ENCODE measurements around the gene SLC9B2.

SLC9B2 gene

GRCh38 chr4:102988429-102989020 is 88.0 kb downstream of the SLC9B2 start:
- Histone ChIP-seq H3K4me3 (replicated peaks; ENCODE audit: insufficient read depth, low read length) (no peak overlapping the region), H3K27ac (replicated peaks) (no peak overlapping the region), H3K27me3 (ENCODE audit: insufficient read depth, poor library complexity, severe bottlenecking) (no peaks in the 10 kb centered on the region)
- no peak for DNase-seq (ENCODE audit: low read depth in 1 of 2, low spot score in 1 of 2)
- no peak for TF ChIP-seq POLR2AphosphoS5 (IDR thresholded peaks at IDR 0.05; ENCODE audit: low read depth)
- no peak for TF ChIP-seq CTCF (IDR thresholded peaks at IDR 0.05; ENCODE audit: insufficient read depth, low read length)
- TF ChIP-seq SPI1 (IDR thresholded peaks at IDR 0.05; ENCODE audit: borderline replicate concordance, low read depth): no peak
- no peak for TF ChIP-seq GABPA (IDR thresholded peaks at IDR 0.05; ENCODE audit: low read depth)
- no peak for TF ChIP-seq REST (IDR thresholded peaks at IDR 0.05; ENCODE audit: insufficient replicate concordance, low read depth)

GRCh38 chr4:102981005-102981404 is 95.6 kb downstream of the SLC9B2 start:
- Histone ChIP-seq H3K27me3 (ENCODE audit: insufficient read depth, poor library complexity, severe bottlenecking) (no peaks in the 10 kb centered on the region), H3K4me3 (replicated peaks; ENCODE audit: insufficient read depth, low read length) (no peak overlapping the region), H3K27ac (replicated peaks) (no peak overlapping the region)
- DNase-seq (ENCODE audit: low read depth in 1 of 2, low spot score in 1 of 2): no peak
- no peak for TF ChIP-seq SPI1 (IDR thresholded peaks at IDR 0.05; ENCODE audit: borderline replicate concordance, low read depth)
- TF ChIP-seq CTCF (IDR thresholded peaks at IDR 0.05; ENCODE audit: insufficient read depth, low read length): no peak
- no peak for TF ChIP-seq POLR2AphosphoS5 (IDR thresholded peaks at IDR 0.05; ENCODE audit: low read depth)
- TF ChIP-seq GABPA (IDR thresholded peaks at IDR 0.05; ENCODE audit: low read depth): no peak
- TF ChIP-seq REST (IDR thresholded peaks at IDR 0.05; ENCODE audit: insufficient replicate concordance, low read depth): no peak

Measured in HL-60 (cell line).